Activated CD8-positive, alpha-beta memory T cell treated with anti-CD3 and anti-CD28 coated beads for 36 hours (primary cell): ENCODE results near the gene SUN1. TPM values are rescaled to one million over a fixed set of nuclear protein-coding genes. Genes with fewer than 3 reads are reported as not detected.
"Not testable (repeated sequence)": the region's sequence is repeated elsewhere in the genome, so short reads cannot be mapped to it uniquely, and the experiment has no call there.

Source experiments
- CTCF ChIA-PET: fragments of 350-600 bp; sonication (Branson Sonifier 250); formaldehyde crosslinking; loops from one replicate; lab custom pipeline; 2021; ENCODE audit warnings: antibody characterized with exemption; lab: Charles Lee
- POLR2A ChIA-PET: fragments of 350-600 bp; sonication (Branson Sonifier 250); formaldehyde crosslinking; loops from one replicate; lab custom pipeline; 2021; ENCODE audit warnings: antibody characterized with exemption; lab: Charles Lee
- total RNA-seq, 2 experiments: library from RNA; stranded (reverse); gene quantifications; one replicate each; pipeline ENCODE4 v1.2.3, GENCODE V29; 2021

SUN1 gene
- total RNA-seq, 2 experiments from 2014 or later, result 53.4 to 56.8 TPM

DNA sequence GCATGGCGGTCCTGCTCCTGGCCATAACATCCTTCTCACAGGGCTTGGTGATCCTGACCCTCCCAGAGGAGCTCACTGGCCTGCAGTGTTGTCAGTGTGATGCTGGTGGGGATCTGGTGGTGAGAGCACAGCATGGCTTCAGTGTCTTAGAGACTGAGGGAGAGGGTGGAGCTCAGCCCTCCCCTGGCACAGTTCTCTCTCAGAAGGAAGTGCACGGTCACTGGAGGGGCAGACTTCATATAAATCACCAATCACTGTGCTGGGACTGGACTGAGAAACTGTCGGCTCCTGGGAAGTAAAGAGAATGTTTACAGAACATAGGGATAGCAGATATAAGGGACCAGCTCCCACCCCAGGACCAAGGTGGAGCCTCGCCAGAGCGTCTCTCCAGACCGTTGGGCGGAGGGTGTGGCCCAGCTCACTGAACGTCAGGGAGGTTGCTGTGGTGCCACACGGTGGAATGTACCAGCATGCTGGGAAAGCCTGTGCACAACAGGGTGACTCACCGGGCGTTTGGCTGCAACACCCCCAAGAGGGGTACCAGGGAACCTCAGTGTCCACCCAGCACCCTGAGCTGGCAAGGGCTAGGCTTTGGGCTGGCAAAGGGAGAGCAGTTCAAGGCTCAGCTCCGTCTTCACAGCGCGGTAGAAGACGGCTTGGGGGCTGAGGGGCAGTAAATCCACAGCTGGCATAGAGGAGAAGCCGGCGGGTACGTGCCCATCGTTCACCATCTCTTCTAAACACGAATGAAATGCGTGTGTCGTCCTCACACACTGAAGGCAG, 35.3 kb downstream of the SUN1 start:
- ChIA-PET POLR2A (no interaction called here), CTCF (no interaction called here)

GRCh38 chr7:868189-868486, 35.9 kb downstream of the SUN1 start:
- ChIA-PET CTCF (no interaction called here), POLR2A (no interaction called here)

GRCh38 chr7:869348-869747, 37.1 kb downstream of the SUN1 start:
- ChIA-PET POLR2A (no interaction called here), CTCF (no interaction called here)

DNA sequence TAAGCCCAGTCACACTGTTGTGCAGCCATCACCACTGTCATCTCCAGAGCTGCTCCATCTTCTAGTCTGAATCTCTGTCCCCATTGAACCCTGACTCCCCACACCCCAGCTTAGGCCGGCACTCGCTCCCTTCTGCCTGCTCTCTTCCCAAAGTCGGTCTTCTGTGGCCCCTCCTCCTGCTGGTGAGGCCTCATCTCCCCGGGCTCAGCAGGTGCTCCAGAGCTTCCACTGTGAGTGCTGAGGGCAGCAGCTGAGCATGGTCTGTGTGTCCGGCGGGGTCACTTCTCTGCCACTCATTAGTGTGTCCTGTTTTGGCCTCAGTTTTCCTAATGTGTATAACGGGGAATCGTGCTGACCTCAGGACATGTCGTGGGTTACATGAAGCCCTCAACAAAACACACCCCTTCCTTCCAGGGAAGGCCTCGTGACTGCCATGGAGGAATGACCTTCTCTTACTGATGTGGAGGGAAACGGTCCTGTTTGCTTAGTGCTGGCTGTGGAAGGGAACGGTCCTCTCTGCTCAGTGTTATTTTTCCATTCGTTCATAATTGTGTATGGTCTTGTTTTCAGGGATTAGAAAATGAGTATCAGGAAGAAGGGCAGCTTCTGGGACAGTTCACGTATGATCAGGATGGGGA, 39.7 kb downstream of the SUN1 start:
- ChIA-PET POLR2A (no interaction called here), CTCF (interaction anchor here (1.1 to 3.3 kb wide), 4 partner anchors 38 to 91 kb away, joined by 3 to 20 read pairs (median 8); no protein-coding TSS in a partner anchor)

DNA sequence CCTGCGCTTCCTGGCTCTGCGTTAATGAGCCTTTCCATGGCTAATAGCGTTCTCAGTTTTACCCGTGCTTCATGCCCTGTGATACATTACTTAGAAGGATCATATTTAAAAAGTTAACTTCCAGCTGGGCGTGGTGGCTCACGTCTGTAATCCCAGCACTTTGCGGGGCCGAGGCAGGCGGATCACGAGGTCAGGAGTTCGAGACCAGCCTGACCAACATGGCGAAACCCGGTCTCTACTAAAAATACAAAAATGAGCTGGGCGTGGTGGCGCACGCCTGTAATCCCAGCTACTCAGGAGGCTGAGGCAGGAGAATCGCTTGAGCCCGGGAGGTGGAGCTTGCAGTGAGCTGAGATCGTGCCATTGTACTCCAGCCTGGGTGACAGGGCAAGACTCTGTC, 40.4 kb downstream of the SUN1 start:
- POLR2A ChIA-PET, result not testable (repeated sequence)
- CTCF ChIA-PET, result interaction anchor here (1.3 to 3.3 kb wide), 8 partner anchors 9 to 92 kb away, joined by 3 to 20 read pairs (median 8); no protein-coding TSS in a partner anchor

- CTCF ChIA-PET, result interaction anchor here (0.6 to 3.3 kb wide), 12 partner anchors 10 to 98 kb away, joined by 3 to 20 read pairs (median 5); no protein-coding TSS in a partner anchor
- POLR2A ChIA-PET, result interaction anchor here (0.6 kb wide), 1 partner anchor 146 kb away, joined by 4 read pairs; no protein-coding TSS in a partner anchor
Observed at GRCh38 chr7:873367-874002, 41.2 kb downstream of the SUN1 start.

GRCh38 chr7:874031-874749, 41.9 kb downstream of the SUN1 start:
- CTCF ChIA-PET, result interaction anchor here (0.6 to 3.3 kb wide), 13 partner anchors 11 to 98 kb away, joined by 3 to 20 read pairs (median 5); no protein-coding TSS in a partner anchor
- POLR2A ChIA-PET, result no interaction called here

GRCh38 chr7:875051-875450, 42.8 kb downstream of the SUN1 start:
- ChIA-PET CTCF (interaction anchor here (0.9 to 1.9 kb wide), 3 partner anchors 89 to 553 kb away, joined by 3 to 6 read pairs (median 5); no protein-coding TSS in a partner anchor), POLR2A (interaction anchor here (0.6 kb wide), 1 partner anchor 1231 kb away, joined by 3 read pairs; no protein-coding TSS in a partner anchor)

- POLR2A ChIA-PET, result interaction anchor here (0.5 to 0.6 kb wide), 2 partner anchors 298 to 1231 kb away, joined by 3 read pairs; no protein-coding TSS in a partner anchor
Observed at GRCh38 chr7:875476-876076, 43.3 kb downstream of the SUN1 start.

GRCh38 chr7:876077-876971, 44.0 kb downstream of the SUN1 start, which contains the start of gene GET4:
Gene GET4 (plus strand): TSS chr7:876554. CDS start chr7:876646, 92 bp downstream.
- ChIA-PET POLR2A (interaction anchor here (0.5 to 1.0 kb wide), 2 partner anchors 99 to 297 kb away, joined by 3 read pairs; partner anchors contain the start of gene COX19), CTCF (interaction anchor here (0.7 to 1.9 kb wide), 3 partner anchors 90 to 555 kb away, joined by 3 to 6 read pairs (median 5); no protein-coding TSS in a partner anchor)

More at GRCh38 chr7:875476-876076, 43.3 kb downstream of the SUN1 start:
- CTCF ChIA-PET, result interaction anchor here (0.9 to 1.9 kb wide), 3 partner anchors 89 to 554 kb away, joined by 3 to 6 read pairs (median 5); no protein-coding TSS in a partner anchor

DNA sequence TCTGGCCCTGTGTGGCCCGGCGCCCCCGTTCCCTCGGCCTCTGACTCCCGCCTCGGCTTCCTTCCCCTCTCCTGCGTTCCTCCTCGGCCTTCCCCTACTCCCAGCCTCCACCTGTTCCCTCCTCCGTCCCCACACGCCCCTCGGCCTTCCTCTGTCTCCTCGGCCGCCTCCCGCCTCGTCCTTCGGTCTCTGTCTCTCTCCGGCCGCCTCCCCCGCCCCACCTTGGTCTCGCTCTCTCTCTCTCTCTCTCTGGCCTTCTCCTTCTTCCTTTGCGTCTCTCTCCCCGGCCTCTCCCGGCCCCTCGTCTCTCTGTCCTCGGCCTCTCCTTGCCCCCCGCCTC, 44.7 kb downstream of the SUN1 start:
- ChIA-PET CTCF (no interaction called here), POLR2A (interaction anchor here (1.0 kb wide), 1 partner anchor 98 kb away, joined by 3 read pairs; the partner anchor contains the start of gene COX19)

DNA sequence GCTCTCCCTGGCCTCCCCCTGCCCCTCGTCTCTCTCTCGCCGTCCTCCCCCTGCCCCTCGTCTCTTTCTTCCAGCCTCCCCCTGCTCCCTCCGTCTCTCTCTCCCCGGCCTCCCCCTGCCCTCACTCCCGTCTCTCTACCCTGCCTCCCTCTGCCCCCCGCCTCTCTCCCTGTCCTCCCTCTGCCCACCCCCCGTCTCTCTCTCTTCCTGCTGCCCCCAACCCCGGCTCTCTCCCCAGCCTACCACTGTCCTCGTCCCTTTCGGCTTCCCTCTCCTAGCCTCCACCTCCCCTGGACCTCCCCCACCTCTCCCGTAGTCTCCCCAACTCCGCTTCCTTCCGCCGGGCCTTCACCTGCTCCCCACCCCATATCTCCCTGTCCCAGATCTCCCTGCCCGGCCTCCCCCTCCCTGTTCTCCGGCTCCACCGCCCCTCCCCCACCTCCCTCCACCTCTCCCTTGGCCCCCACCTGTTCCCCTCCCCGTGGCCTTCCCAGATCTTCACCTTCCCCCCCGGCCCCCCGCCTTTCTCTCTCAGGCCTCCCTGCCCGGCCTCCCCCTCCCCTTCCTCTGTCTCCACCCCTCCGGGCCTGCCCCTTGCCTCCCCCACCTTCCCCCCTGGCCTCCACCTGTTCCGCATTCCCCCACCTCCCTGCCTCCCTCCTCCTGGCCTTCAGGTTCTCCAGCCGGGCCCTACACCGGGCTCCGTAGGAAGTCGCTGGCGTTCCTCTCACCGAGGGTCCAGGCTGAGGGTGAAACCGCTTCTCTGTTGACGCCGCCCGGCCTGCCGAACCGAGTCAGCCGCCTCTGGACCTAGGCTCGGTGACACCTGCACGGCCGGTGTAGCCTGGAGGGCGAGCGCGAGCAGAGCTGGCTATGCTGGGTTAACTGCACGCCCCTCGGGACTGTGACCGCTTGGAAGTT, 45.3 kb downstream of the SUN1 start:
- ChIA-PET POLR2A (interaction anchor here (1.0 kb wide), 1 partner anchor 97 kb away, joined by 3 read pairs; the partner anchor contains the start of gene COX19), CTCF (no interaction called here)

- CTCF ChIA-PET, result no interaction called here
- POLR2A ChIA-PET, result no interaction called here
Observed at GRCh38 chr7:879093-879492, 46.8 kb downstream of the SUN1 start.

DNA sequence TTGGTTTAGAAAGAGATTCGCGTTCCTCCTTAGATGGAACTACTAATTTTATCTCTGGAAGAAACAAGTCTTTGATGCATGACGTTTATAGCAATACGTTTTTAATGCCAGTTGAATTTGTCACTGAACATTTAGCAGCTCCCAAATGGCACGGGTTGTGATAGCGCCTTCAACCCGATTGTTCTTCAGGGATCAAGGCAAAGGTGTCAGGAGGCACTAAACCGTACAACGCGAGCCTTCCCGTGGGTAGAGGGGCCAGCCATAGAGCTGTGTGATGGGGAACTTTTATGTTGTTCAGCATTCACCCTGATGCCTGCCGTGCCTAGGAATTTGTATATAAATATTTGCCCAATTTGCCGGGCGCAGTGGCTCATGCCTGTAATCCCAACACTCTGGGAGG, 47.4 kb downstream of the SUN1 start:
- ChIA-PET CTCF (no interaction called here), POLR2A (no interaction called here)

DNA sequence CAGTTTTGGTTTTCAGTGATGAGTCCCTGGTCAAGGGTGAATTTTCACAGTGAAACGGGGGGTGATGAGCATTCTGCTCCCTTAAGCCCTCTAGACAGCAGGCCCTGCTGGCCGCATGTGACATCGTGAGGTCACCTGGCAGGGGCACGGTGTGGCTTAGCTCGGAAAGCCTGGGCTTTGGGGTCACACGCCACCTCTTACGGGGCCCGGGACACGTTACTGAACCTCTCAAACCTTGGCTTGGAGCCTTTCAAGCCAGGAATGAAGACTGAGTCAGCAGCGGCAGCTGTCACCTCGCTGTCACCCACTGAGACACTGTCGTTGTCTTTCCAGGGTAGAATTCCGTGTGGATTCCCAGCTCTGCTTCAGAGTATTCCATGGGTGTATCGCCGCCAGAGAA, 48.2 kb downstream of the SUN1 start:
- CTCF ChIA-PET, result no interaction called here
- POLR2A ChIA-PET, result no interaction called here
